Esophagus muscularis mucosa (tissue), 4 donors: ENCODE measurements around the gene KIF5C.

Experiments used
- CTCF ChIP-seq, 3 experiments: fragments of 200-600 bp in 2 of 3; fragments of 450-650 bp in 1 of 3; sonication (generic) in 2 of 3; IDR thresholded peaks; one replicate each; pipeline ENCODE4 v1.5.1; 2017 to 2019; ENCODE audit warnings: antibody characterized with exemption in 3 of 3, mild to moderate bottlenecking in 2 of 3, moderate library complexity in 1 of 3
- EP300 ChIP-seq: sonication (generic); formaldehyde crosslinking; IDR thresholded peaks from one replicate; pipeline ENCODE4 v1.6.1; 2017; ENCODE audit warnings: antibody characterized with exemption
- POLR2A ChIP-seq: fragments of 450-650 bp; IDR thresholded peaks from one replicate; pipeline ENCODE4 v1.6.1; 2017; ENCODE audit warnings: antibody characterized with exemption, moderate library complexity, mild to moderate bottlenecking, low read depth

- TF ChIP-seq CTCF (IDR thresholded peaks at IDR 0.05) (no peak), POLR2A (no peak), EP300 (no peak)
Observed at GRCh38 chr2:149068225-149068995, 193.4 kb downstream of the KIF5C start.
